IMR-90 (cell line): ENCODE measurements around the gene IL19. TPM values are rescaled to one million over a fixed set of nuclear protein-coding genes. Genes with fewer than 3 reads are reported as not detected.

Source experiments
- ATAC-seq: fragments of 200-7000 bp; cut with Tn5 transposase; 2 replicates; pipeline ENCODE4 v1.9.1; 2020; ENCODE audit warnings: low read depth, mild to moderate bottlenecking, moderate library complexity
- BruUV-seq: library from RNA; stranded (reverse); fragments of 400-500 nt; replicated peaks from 2 replicates; lab custom pipeline; 2021; lab: Mats Ljungman, UMichigan
- CTCF ChIA-PET: fragments of 300-600 bp; formaldehyde crosslinking; extraction: SDS; loops from one replicate; lab custom pipeline; 2021; ENCODE audit warnings: antibody characterized with exemption; lab: Yijun Ruan, JAX
- POLR2A ChIA-PET: fragments of 300-600 bp; sonication (Branson Sonifier 250); formaldehyde crosslinking; loops from one replicate; lab custom pipeline; 2022; ENCODE audit warnings: antibody characterized with exemption; ENCODE audit not compliant: unreplicated experiment; lab: Charles Lee
- DNase-seq: peaks from one replicate; pipeline ENCODE4 v3.0.0; 2013
- H2AFZ ChIP-seq: replicated peaks from 2 replicates; pipeline ENCODE3; 2013; ENCODE audit warnings: low read length, mild to moderate bottlenecking; ENCODE audit not compliant: poor library complexity
- H2AK5ac ChIP-seq: 2 replicates; pipeline ENCODE4 v1.6.1; 2013; ENCODE audit warnings: low read depth, low read length, inconsistent platforms
- H2AK9ac ChIP-seq: replicated peaks from 2 replicates; pipeline ENCODE3; 2013; ENCODE audit warnings: mild to moderate bottlenecking, low read depth, low read length, moderate library complexity; ENCODE audit not compliant: poor library complexity
- H2BK120ac ChIP-seq: 2 replicates; pipeline ENCODE4 v1.6.1; 2013; ENCODE audit warnings: low read depth, low read length, inconsistent platforms
- H2BK15ac ChIP-seq: 3 replicates; pipeline ENCODE4 v1.6.1; 2013; ENCODE audit warnings: low read depth, low read length, inconsistent platforms
- H2BK20ac ChIP-seq: 2 replicates; pipeline ENCODE4 v1.6.1; 2013; ENCODE audit warnings: low read depth, mild to moderate bottlenecking, inconsistent platforms, low read length, moderate library complexity
- H2BK5ac ChIP-seq: 2 replicates; pipeline ENCODE4 v1.6.1; 2013; ENCODE audit warnings: mild to moderate bottlenecking, low read depth, low read length, inconsistent platforms; ENCODE audit not compliant: poor library complexity, severe bottlenecking
- H3K14ac ChIP-seq: replicated peaks from 2 replicates; pipeline ENCODE4 v1.6.1; 2013; ENCODE audit warnings: low read depth, low read length, inconsistent platforms
- H3K18ac ChIP-seq: 2 replicates; pipeline ENCODE4 v1.6.1; 2013; ENCODE audit warnings: low read depth, low read length, control low read depth
- H3K23ac ChIP-seq: 2 replicates; pipeline ENCODE4 v1.6.1; 2013; ENCODE audit warnings: low read depth, low read length, inconsistent platforms
- H3K27ac ChIP-seq: 2 replicates; pipeline ENCODE4 v1.5.1; 2013; ENCODE audit warnings: mild to moderate bottlenecking, control low read depth, low read length; ENCODE audit not compliant: insufficient read depth
- H3K27me3 ChIP-seq: 2 replicates; pipeline ENCODE4 v1.6.1; 2013; ENCODE audit warnings: low read length; ENCODE audit not compliant: control insufficient read depth, insufficient read depth
- H3K36me3 ChIP-seq: 2 replicates; pipeline ENCODE4 v1.6.1; 2013; ENCODE audit warnings: low read length, mixed read lengths; ENCODE audit not compliant: control insufficient read depth, insufficient read depth
- H3K4ac ChIP-seq: 2 replicates; pipeline ENCODE4 v1.6.1; 2013; ENCODE audit warnings: low read depth, low read length, inconsistent platforms
- H3K4me1 ChIP-seq: 2 replicates; pipeline ENCODE4 v1.6.1; 2013; ENCODE audit warnings: low read length, mixed read lengths; ENCODE audit not compliant: control insufficient read depth, insufficient read depth
- H3K4me2 ChIP-seq: 2 replicates; pipeline ENCODE4 v1.6.1; 2013; ENCODE audit warnings: low read depth, mild to moderate bottlenecking, control low read depth, low read length, moderate library complexity
- H3K4me3 ChIP-seq: 2 replicates; pipeline ENCODE4 v1.5.1; 2013; ENCODE audit warnings: low read depth, mild to moderate bottlenecking, control low read depth, low read length, moderate library complexity; ENCODE audit not compliant: insufficient read depth
- H3K56ac ChIP-seq: 2 replicates; pipeline ENCODE4 v1.6.1; 2013; ENCODE audit warnings: low read length, inconsistent platforms; ENCODE audit not compliant: insufficient read depth; ENCODE audit errors: extremely low read depth
- H3K79me1 ChIP-seq, 2 experiments: 2 replicates each; pipeline ENCODE4 v1.6.1; 2013; ENCODE audit warnings: low read length in 2 of 2, inconsistent platforms in 1 of 2, low read depth in 1 of 2
- H3K9ac ChIP-seq: 2 replicates; pipeline ENCODE4 v1.6.1; 2013; ENCODE audit warnings: low read depth, low read length, control low read depth
- H3K9me1 ChIP-seq: 2 replicates; pipeline ENCODE4 v1.6.1; 2013; ENCODE audit warnings: low read length, inconsistent platforms; ENCODE audit not compliant: insufficient read depth
- H3K9me3 ChIP-seq: 2 replicates; pipeline ENCODE4 v1.6.1; 2013; ENCODE audit warnings: low read length; ENCODE audit not compliant: control insufficient read depth, insufficient read depth
- H4K20me1 ChIP-seq: 2 replicates; pipeline ENCODE4 v1.6.1; 2013; ENCODE audit warnings: low read length, inconsistent platforms; ENCODE audit not compliant: insufficient read depth
- H4K5ac ChIP-seq: 2 replicates; pipeline ENCODE4 v1.6.1; 2013; ENCODE audit warnings: mild to moderate bottlenecking, low read depth, low read length, control low read depth
- H4K8ac ChIP-seq, 2 experiments: 2 replicates each; pipeline ENCODE4 v1.6.1; 2013; ENCODE audit warnings: low read depth in 2 of 2, low read length in 2 of 2, control low read depth in 1 of 2, inconsistent platforms in 1 of 2
- H4K91ac ChIP-seq: 2 replicates; pipeline ENCODE4 v1.6.1; 2013; ENCODE audit warnings: low read depth, low read length, inconsistent platforms; ENCODE audit not compliant: insufficient read depth
- CHD1 ChIP-seq: IDR thresholded peaks from 2 replicates; pipeline ENCODE4 v1.6.1; 2012; ENCODE audit warnings: low read depth, low read length, improper control_type of control experiment
- FOS ChIP-seq: fragments of 150-350 bp; IDR thresholded peaks from 2 replicates; pipeline ENCODE4 v1.6.1; 2016; ENCODE audit warnings: low read depth, low read length
- MAFK ChIP-seq: IDR thresholded peaks from 2 replicates; pipeline ENCODE4 v1.6.1; 2012; ENCODE audit warnings: low read depth, low read length, improper control_type of control experiment
- RAD21 ChIP-seq: IDR thresholded peaks from 2 replicates; pipeline ENCODE4 v1.6.1; 2012; ENCODE audit warnings: low read length, improper control_type of control experiment
- RCOR1 ChIP-seq: IDR thresholded peaks from 2 replicates; pipeline ENCODE4 v1.6.1; 2012; ENCODE audit warnings: mild to moderate bottlenecking, low read length, improper control_type of control experiment; ENCODE audit not compliant: insufficient replicate concordance
- WGBS, 2 experiments: methylation state at CpG; one replicate each; pipeline versions ENCODE4 v1.1.5 to v1.1.7; 2013; ENCODE audit warnings: missing lambda C conversion rate in 2 of 2; ENCODE audit not compliant: insufficient read length in 1 of 2; ENCODE audit errors: extremely low coverage in 2 of 2; 5-methylcytosine and 5-hydroxymethylcytosine counted together
- dilution Hi-C: fragments of 300-500 bp; cut with HindIII; formaldehyde crosslinking; loops from one replicate; pipeline ENCODE4 v1.14.3; 2018; ENCODE audit warnings: low sequenced_read_pairs; ENCODE audit not compliant: unreplicated experiment
- in situ Hi-C: fragments of 300-500 bp; cut with MboI; formaldehyde crosslinking; loops from 3 replicates; pipeline ENCODE4 v1.14.3; 2019; ENCODE audit warnings: low sequenced_read_pairs, inconsistent platforms, mixed read lengths
- intact Hi-C: fragments of 100-400 bp; cut with micrococcal nuclease; formaldehyde crosslinking; loops from 2 replicates; pipeline ENCODE4 v1.10.0; 2022
- polyA plus RNA-seq, 3 experiments: library from polyadenylated mRNA; depleted of rRNA; stranded (reverse); fragments of >200 nt; gene quantifications; 2 replicates each; pipeline ENCODE4 v1.2.3, GENCODE V29; 2012; ENCODE audit warnings: low replicate concordance in 1 of 3
- total RNA-seq: library from RNA; depleted of rRNA; stranded (reverse); fragments of >200 nt; gene quantifications from 2 replicates; pipeline ENCODE4 v1.2.3, GENCODE V29; 2012

The IL19 gene
- total and polyA plus RNA-seq, 2 of the 4 experiments (the other 2 are of a cell fraction): not detected

DNA sequence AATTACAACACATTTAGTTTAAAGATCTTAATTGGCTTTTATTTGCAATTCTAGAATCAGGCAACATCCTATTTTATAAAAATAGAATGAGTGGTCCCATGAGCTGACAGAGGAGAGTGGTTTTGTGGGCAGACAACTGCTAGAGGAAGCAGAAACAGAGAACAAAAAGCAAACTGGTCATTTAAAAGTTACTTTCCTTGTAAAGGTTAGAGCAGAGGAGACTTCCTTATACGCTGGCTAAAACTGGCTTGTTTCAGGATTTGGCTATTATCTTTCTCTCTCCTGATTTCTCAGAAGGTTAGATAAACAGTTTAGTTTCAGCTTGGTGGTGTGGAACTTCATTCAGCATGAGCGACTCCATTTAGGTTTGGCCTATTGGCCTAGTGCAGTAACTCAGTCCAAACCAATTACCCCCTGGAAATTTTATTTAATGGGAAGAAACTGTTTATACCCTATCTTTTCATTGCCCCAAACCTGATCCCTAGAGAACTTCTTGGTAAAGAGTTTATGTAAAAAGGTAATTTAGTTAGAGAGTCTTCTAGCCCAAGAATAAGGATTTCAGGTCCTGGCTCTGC lies 62.6 kb downstream of the IL19 start:
- H3K9me1 ChIP-seq: no peaks in the 10 kb centered on the region; the same call in 1 of the 2 replicates
- peaks cover 7% of the 10 kb centered on the region for H3K27me3 ChIP-seq
- no peak overlapping the region for H3K23ac ChIP-seq
- dilution Hi-C loops (no loop called here), in situ Hi-C loops (no loop called here), intact Hi-C loops (no loop called here)
- DNase-seq (no peak), ATAC-seq (no peak)
- no peaks in the 10 kb centered on the region for H3K4me1 ChIP-seq
- no peak overlapping the region for H2BK20ac ChIP-seq
- H3K14ac ChIP-seq: no peak overlapping the region
- H3K56ac ChIP-seq: no peak overlapping the region
- H2BK15ac ChIP-seq: no peak overlapping the region
- no peak overlapping the region for H3K4me3 ChIP-seq
- no peak for TF ChIP-seq MAFK
- no peak for TF ChIP-seq RCOR1
- TF ChIP-seq CHD1: no peak
- TF ChIP-seq RAD21: no peak
- TF ChIP-seq FOS: no peak
- no peak overlapping the region for H3K18ac ChIP-seq
- H2BK5ac ChIP-seq: no peak overlapping the region
- no peak overlapping the region for H3K27ac ChIP-seq
- ChIA-PET POLR2A (no interaction called here), CTCF (interaction anchor here (1.2 kb wide), 1 partner anchor 55 kb away, joined by 3 read pairs; no protein-coding TSS in a partner anchor)
- H2AFZ ChIP-seq: no peak overlapping the region
- no CpG with 5 or more reads among the region's 2 CpGs for WGBS, 2 experiments
- H4K20me1 ChIP-seq: no peaks in the 10 kb centered on the region
- H3K9ac ChIP-seq: no peak overlapping the region
- H4K8ac ChIP-seq: no peak overlapping the region
- H2AK5ac ChIP-seq: no peak overlapping the region
- H4K91ac ChIP-seq: no peak overlapping the region
- no peaks in the 10 kb centered on the region for H3K79me1 ChIP-seq
- H3K4me2 ChIP-seq: no peak overlapping the region
- H2BK120ac ChIP-seq: no peak overlapping the region
- H3K4ac ChIP-seq: no peak overlapping the region
- H3K9me3 ChIP-seq: no peaks in the 10 kb centered on the region
- no peak overlapping the region for H2AK9ac ChIP-seq
- no TSS peak for BruUV-seq
- H3K36me3 ChIP-seq: no peaks in the 10 kb centered on the region
- H4K5ac ChIP-seq: no peak overlapping the region
